Measurements from ENCODE around the gene ZDBF2.
"Not testable (repeated sequence)": the region's sequence is repeated elsewhere in the genome, so short reads cannot be mapped to it uniquely, and the experiment has no call there.

ZDBF2 gene

GRCh38 chr2:206259376-206260187 is 14.9 kb upstream of the ZDBF2 start:
- no peak for DNase-seq

GRCh38 chr2:206260188-206261012 is 14.1 kb upstream of the ZDBF2 start:
- DNase-seq: no peak

GRCh38 chr2:206263959-206264603 is 10.4 kb upstream of the ZDBF2 start:
- DNase-seq: no peak

GRCh38 chr2:206266130-206267125 is 8.0 kb upstream of the ZDBF2 start:
- no peak for DNase-seq

- DNase-seq: no peak
Observed at GRCh38 chr2:206267567-206267966, 6.9 kb upstream of the ZDBF2 start.

GRCh38 chr2:206271065-206271464 is 3.4 kb upstream of the ZDBF2 start:
- DNase-seq: no peak

GRCh38 chr2:206273905-206274304 is 558 bp upstream of the ZDBF2 start:
- no peak for DNase-seq

- no peak for DNase-seq
Observed at GRCh38 chr2:206275312-206276055, 1.0 kb downstream of the ZDBF2 start.

- no peak for DNase-seq
Observed at GRCh38 chr2:206276169-206276942, 1.9 kb downstream of the ZDBF2 start.

- no peak for DNase-seq
Observed at GRCh38 chr2:206277503-206277902, 3.0 kb downstream of the ZDBF2 start.

- DNase-seq: no peak
Observed at GRCh38 chr2:206282746-206283145, 8.3 kb downstream of the ZDBF2 start.

- no peak for DNase-seq
Observed at GRCh38 chr2:206287197-206287596, 12.7 kb downstream of the ZDBF2 start.

GRCh38 chr2:206289391-206289790 is 14.9 kb downstream of the ZDBF2 start:
- DNase-seq: no peak

- no peak for DNase-seq
Observed at GRCh38 chr2:206296128-206296527, 21.7 kb downstream of the ZDBF2 start.

GRCh38 chr2:206299608-206300007 is 25.1 kb downstream of the ZDBF2 start:
- DNase-seq: not testable (repeated sequence)

GRCh38 chr2:206305523-206306245 is 31.2 kb downstream of the ZDBF2 start:
- DNase-seq: no peak

GRCh38 chr2:206311026-206311425 is 36.6 kb downstream of the ZDBF2 start:
- DNase-seq: no peak

GRCh38 chr2:206316141-206316540 is 41.7 kb downstream of the ZDBF2 start:
- DNase-seq: no peak

- DNase-seq: no peak
Observed at GRCh38 chr2:206323033-206323432, 48.6 kb downstream of the ZDBF2 start.

GRCh38 chr2:206323486-206323885 is 49.0 kb downstream of the ZDBF2 start:
- no peak for DNase-seq

Data from activated CD4-positive, CD25-positive, alpha-beta regulatory T cell treated with anti-CD3 and anti-CD28 coated beads, Interleukin-2, amount 50 U/mL, for 72 hours (primary cell).